HG03520 (cell line): Measurements from ENCODE around the gene NUP58.

Source experiments
- ATAC-seq: cut with Tn5 transposase; IDR thresholded peaks from one replicate; pipeline ENCODE4 v1.9.1; 2021; ENCODE audit warnings: mild to moderate bottlenecking, moderate library complexity; ENCODE audit not compliant: unreplicated experiment

The NUP58 gene, protein sequence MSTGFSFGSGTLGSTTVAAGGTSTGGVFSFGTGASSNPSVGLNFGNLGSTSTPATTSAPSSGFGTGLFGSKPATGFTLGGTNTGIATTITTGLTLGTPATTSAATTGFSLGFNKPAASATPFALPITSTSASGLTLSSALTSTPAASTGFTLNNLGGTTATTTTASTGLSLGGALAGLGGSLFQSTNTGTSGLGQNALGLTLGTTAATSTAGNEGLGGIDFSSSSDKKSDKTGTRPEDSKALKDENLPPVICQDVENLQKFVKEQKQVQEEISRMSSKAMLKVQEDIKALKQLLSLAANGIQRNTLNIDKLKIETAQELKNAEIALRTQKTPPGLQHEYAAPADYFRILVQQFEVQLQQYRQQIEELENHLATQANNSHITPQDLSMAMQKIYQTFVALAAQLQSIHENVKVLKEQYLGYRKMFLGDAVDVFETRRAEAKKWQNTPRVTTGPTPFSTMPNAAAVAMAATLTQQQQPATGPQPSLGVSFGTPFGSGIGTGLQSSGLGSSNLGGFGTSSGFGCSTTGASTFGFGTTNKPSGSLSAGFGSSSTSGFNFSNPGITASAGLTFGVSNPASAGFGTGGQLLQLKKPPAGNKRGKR

DNA sequence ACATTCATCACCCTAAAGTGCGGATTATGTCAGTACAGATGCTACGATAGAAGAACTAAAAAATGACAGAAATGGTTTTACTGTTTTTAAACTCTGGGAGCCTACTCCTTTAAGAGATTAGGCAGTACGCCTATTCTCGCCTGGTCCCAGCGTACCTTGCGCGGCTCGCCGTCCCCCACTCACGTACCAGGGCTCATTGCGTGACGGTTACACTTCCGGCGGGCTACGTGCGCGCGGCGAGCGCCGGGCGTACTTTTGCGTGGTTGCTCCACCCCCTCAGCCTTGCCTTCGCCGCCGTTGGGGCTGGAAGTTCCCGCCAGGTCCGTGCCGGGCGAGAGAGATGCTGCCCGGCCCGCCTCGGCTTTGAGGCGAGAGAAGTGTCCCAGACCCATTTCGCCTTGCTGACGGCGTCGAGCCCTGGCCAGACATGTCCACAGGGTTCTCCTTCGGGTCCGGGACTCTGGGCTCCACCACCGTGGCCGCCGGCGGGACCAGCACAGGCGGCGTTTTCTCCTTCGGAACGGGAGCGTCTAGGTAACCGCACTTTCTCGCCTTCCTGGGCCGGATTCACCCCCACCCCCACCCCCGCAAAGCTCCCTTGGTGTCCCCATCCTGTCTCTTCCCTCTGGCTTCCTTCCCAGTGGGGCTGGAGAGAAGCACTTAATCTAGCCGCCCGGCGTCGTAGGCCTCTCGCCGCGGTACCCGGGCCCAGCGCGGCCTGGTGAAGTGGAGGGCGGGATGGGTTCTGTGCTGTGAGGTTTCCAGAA lies at the start of gene NUP58:
Gene NUP58, plus strand, starts transcription at position 279 of the 767 bp plus-strand sequence. Its CDS starts 149 bp downstream, at position 428.
- peak; percentile 99 for ATAC-seq

DNA sequence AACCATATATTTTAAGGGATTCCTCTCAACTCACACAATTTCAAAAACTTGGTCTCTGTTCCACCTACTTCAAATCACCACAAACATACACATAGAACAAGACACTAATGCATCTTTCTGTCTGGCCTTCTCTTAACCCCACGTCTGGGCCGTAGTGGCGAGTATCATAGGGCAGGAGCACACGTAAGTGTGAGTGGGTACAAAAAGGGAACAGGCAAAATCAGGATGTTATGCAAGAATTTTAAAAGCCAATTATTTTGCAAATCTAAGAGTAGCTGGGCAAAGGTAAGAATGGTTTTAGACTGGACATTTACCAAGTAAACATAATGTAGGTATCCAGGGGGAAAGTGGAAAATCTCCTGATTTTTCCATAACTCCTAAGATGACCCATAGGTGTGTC lies 49.2 kb upstream of the NUP58 start:
- ATAC-seq = no peak

DNA sequence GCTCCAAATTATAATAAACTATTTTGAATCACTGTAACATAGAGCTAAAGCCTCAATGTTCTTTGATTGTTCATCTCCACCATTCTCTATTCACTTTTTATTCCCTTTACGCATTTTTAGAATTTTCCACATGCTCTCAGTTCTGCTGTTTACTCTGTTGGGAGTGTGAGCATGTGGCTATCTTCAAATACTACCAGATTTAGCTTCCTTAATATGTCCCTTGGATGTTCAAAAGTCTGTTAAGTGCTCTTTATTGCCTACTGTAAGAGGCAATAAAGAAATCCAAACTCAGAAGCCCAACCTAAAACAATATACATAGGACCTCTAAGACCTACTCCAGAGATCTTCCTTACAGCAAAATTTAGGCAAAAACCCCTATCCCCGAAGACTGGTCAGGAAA lies 48.7 kb upstream of the NUP58 start:
- ATAC-seq = no peak

GRCh38 chr13:25253702-25254101 lies 47.7 kb upstream of the NUP58 start:
- ATAC-seq = no peak

GRCh38 chr13:25262261-25262660 lies 39.2 kb upstream of the NUP58 start:
- ATAC-seq = no peak

DNA sequence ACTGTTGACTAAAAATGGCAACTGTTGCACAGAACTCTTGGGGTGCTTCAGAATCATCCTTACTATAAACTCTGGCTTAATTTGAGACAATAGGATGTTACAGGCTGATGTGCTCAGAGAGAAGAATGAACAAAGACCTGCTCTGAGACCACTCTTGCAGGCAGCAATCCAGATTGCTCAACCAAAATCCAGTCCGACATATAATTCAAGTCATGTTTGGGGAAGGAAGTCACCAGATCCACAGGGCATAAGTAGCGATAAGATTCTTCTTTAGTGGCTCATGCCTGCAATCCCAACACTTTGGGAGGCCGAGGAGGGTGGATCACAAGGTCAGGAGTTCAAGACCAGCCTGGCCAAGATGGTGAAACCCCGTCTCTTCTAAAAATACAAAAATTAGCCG lies 34.7 kb upstream of the NUP58 start:
- ATAC-seq = no peak

DNA sequence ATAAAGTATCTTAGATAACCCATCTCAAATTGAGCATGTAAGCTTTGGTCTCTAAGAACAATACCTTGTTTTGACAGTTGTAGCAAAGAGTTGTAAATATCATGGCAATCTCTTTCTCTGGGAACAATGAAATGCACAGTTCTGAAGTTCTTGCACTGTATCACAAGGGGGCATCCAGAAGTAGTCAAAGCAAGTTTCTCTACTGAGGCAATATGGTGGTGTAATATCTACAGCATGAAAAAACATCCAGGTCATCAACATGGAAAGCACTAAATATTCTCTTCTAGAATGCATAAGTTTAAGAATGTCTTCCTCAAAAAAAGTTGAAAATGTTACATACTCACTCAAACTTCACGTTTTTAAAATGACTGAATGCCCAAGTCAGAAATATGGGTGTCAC lies 33.7 kb upstream of the NUP58 start:
- no peak for ATAC-seq

- no peak for ATAC-seq
Measured at GRCh38 chr13:25268561-25268960, 32.9 kb upstream of the NUP58 start.

- no peak for ATAC-seq
Measured at GRCh38 chr13:25276748-25277147, 24.7 kb upstream of the NUP58 start.

DNA sequence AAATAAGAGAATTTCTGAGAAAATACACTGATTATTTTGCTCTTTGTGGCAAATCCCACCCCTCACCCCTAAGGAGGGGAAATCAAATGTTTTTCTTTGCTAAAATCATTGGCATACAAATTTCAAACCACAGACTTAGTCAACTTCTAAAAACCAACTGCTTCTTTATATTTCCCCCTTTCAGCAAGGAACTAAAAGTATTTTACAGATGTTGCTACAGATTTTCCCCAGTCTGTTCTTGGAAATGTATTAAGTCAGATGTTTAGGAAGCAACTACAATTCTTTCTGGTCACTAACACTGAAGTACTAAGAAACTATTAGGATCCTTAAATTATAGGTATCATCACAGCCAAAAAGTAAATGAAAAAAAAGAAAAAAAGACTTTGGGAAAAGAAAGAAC lies 21.0 kb upstream of the NUP58 start:
- ATAC-seq = no peak

GRCh38 chr13:25281193-25281934 lies 20.1 kb upstream of the NUP58 start:
- no peak for ATAC-seq

DNA sequence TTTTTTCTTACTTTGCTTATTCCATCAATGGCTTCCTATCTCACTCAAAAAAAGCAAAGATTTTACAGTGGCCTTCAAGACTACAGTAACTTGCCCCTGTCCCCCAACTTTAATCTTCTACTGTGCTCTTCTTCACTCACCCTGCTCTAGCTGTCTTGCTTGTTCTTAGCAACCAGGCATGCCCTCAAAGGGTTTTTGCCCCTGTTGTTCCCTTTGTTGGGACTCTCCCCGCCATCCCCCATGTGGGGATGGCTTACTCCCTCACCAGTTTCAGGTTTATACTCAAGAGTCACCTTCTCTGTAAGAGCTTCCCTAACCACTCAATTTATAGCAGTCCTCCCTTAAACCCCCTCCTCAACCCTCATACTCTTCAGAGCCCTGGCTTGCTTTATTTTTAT lies 19.5 kb upstream of the NUP58 start:
- ATAC-seq = no peak

GRCh38 chr13:25286308-25286968 lies 15.0 kb upstream of the NUP58 start:
- peak; percentile 30 for ATAC-seq

GRCh38 chr13:25286969-25287961 lies 14.2 kb upstream of the NUP58 start, which contains the start of gene MTMR6:
TSS of gene MTMR6 (minus strand) at chr13:25287488. CDS start at chr13:25287247, 241 bp downstream.
- peak; percentile 92 for ATAC-seq

DNA sequence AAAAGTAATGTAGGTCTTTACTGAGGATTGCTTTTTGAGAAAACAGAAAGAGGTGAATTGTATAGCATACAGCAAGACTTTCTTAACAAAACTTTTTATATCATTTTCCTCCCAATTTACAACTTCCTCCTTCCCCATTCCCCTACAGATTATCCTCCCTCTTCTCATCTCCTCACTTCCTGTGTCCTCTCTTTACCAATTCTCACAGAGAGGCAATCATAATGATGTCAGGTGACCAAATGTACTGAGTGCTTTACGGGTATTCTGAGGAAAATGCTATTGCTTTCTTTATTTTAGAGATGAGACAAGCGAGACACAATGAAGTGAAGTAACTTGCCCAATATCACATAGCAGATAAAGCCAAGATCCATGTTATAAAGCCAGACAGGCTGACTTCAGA lies 12.5 kb upstream of the NUP58 start:
- ATAC-seq = no peak

DNA sequence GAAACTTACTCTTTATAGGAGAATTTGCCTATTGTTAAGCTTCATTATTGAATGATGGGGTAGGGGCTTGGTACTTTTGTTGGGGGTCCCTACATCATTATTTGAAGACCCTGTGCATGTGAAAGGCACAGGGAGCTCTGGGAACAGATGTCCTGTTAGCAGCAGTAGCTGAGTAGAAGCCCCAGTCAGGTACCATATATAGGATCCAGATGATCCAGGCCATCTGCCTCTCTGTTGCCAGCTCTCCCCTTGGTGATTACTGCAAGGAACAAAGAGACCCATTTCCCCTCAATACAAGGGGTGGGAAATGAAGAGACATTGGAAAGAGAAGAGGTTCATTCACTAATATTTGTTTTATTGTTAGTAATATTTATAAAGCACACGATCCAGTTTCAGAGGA lies 9.7 kb upstream of the NUP58 start:
- ATAC-seq = no peak

- ATAC-seq = no peak
Measured at GRCh38 chr13:25292301-25292700, 9.1 kb upstream of the NUP58 start.

DNA sequence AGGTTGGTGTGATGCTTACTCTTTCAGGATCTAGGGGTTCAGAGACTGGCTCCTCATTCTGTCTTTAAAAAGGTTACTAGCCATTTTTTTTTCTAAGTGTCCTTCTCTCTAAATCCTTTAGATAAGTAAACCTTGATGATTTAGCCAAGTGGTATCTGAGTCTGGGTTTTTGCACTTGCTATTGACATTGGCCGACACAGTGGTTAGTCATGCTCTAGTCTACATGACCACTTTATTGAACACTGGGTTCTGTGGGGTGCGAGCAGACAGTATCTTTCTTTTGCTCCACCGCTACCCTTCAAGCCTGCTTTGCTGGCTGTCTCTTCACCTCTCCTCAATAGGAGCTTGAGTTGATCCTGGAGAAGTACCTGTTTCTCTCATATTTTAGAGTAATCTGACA lies 6.2 kb upstream of the NUP58 start:
- ATAC-seq = no peak

DNA sequence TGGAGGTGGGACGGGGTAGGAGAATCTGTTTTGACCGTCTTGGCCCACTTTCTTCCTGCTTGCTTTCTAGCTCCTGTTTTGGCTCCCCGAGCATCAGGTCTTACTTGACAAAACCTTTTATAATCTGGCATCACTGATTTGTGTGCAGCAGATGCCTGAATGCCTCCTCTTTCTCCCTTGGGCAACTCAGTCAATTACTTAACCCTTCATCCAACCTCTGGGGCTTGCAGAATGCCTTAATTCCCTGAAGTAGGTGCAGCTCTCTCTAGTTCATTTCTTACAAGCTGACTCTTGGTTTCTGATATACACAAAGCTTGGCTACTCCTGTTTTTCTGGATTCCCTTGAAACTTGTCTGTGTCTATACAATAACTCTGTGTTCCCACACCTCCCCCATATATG lies 5.7 kb upstream of the NUP58 start:
- no peak for ATAC-seq
